GM18505 (cell line): ENCODE data around the gene ABCC1.

Experiments used
- ATAC-seq: cut with Tn5 transposase; IDR thresholded peaks from one replicate; pipeline ENCODE4 v1.9.1; 2021; ENCODE audit not compliant: unreplicated experiment
- POLR2A ChIP-seq: IDR thresholded peaks from 4 replicates; pipeline ENCODE4 v1.6.1; 2011; ENCODE audit warnings: borderline replicate concordance; ENCODE audit not compliant: insufficient read depth, insufficient read length; ENCODE audit errors: extremely low read depth

ABCC1 gene

DNA sequence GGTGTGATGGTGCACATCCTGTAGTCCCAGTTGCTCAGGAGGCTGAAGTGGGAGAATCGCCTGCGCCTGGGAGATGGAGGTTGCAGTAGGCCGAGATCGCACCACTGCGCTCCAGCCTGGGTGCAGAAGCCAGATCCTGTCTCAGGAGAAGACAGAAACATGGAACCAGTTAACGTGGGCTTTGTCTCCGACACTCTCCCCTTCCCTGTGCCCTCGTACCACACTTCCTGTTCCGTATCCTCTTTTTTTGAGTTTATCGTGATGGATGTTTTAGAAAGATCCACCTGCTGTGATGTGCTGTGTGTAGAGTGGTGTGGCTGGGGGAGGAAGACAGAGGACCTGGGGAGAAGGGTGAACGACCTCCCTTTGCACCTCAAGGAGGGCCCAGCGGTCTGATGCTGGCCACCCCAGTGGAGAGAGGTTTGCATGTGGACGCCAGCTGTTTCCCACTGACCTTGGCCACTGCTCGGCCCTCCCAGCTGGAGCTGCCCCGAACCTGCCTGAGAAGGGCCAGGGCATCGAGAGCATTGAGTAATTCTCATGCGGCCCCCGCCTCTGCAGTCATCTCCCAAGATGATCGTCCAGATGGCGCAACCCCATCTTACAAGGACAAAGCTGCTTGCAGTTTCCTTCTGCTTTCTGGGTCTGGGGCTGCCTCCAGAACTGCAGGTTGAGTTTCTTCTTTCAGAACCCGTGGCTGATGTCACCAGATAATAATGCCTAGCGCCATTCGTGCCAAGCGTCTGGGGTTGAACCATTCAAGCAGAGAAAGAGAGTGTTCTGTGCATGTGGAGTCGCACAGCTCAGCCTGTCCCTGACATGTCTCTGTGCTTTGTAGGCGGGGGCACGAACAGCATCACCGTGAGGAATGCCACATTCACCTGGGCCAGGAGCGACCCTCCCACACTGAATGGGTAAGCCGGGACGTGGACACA lies 126.3 kb downstream of the ABCC1 start:
- TF ChIP-seq POLR2A = no peak
- ATAC-seq = no peak

DNA sequence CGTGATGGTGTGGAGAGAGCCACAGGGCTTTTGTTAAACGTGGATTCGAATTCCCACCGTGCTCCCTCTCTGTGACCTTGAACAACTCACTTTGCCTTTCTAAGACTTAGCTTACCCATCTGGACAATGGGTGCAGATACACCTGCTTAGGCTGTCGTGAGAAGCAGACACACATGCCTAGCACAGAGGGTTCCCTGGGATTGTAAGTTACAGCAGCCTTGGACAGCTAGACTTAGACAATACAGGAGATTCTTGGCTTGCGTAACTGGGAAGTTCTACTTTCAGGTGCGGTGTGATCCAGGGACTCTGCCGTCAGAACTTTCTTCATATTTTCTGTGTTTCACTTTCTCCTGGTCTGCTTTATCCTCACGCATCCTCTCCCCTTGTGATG lies 127.0 kb downstream of the ABCC1 start:
- no peak for TF ChIP-seq POLR2A
- ATAC-seq = no peak

- no peak for TF ChIP-seq POLR2A
- ATAC-seq = no peak
Measured at GRCh38 chr16:16080465-16081065, 131.1 kb downstream of the ABCC1 start.

- no peak for ATAC-seq
- no peak for TF ChIP-seq POLR2A
Measured at GRCh38 chr16:16081141-16081540, 131.7 kb downstream of the ABCC1 start.

DNA sequence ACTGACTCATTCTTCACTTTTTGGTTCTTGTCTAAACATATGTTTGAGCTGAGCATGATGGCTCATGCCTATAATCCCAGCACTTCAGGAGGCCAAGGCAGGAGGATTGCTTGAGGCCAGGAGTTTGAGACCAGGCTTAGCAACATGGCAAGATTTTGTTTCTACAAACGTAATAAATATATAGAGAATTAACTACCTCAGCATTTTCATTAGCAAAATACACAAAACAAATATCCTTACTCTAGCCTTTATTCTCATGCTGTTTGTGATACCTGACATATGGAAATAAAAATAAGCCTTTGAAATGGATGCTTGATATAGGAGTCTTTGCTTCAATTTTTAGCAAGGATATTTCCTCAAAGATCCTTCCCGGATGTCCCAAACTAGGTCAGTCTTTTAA lies 132.8 kb downstream of the ABCC1 start:
- ATAC-seq = no peak
- TF ChIP-seq POLR2A = no peak

DNA sequence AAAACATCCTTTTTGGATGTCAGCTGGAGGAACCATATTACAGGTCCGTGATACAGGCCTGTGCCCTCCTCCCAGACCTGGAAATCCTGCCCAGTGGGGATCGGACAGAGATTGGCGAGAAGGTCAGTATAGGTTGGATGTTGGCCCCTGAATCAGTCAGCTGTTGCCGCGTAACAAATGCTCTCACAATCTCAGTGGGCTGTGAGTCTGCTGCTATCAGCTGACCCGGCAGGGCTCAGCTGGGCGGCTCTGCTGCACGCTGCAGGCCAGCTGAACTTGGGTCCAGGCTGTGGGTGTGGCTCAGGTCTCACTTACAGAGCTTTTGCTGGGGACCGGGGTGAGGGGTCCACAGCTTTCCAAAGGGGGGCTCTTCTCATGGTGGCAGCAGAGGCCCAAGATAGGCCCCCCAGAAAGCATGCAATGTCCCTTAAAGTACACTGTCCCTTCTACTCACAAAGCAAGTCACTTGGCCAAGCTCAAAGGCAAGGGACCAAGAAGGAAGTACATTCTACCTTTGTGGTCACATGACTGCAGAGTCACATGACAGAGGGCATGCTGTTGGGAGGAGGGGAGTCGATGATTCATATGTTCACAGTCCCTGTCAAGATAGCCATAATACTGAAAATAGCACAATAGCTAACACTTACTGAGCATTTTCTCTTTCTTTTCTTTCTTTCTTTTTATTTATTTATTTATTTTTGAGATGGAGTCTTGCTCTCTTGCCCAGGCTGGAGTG lies 134.2 kb downstream of the ABCC1 start:
- no peak for TF ChIP-seq POLR2A
- ATAC-seq = no peak

- no peak for TF ChIP-seq POLR2A
- ATAC-seq = no peak
Measured at GRCh38 chr16:16084874-16085273, 135.5 kb downstream of the ABCC1 start.

DNA sequence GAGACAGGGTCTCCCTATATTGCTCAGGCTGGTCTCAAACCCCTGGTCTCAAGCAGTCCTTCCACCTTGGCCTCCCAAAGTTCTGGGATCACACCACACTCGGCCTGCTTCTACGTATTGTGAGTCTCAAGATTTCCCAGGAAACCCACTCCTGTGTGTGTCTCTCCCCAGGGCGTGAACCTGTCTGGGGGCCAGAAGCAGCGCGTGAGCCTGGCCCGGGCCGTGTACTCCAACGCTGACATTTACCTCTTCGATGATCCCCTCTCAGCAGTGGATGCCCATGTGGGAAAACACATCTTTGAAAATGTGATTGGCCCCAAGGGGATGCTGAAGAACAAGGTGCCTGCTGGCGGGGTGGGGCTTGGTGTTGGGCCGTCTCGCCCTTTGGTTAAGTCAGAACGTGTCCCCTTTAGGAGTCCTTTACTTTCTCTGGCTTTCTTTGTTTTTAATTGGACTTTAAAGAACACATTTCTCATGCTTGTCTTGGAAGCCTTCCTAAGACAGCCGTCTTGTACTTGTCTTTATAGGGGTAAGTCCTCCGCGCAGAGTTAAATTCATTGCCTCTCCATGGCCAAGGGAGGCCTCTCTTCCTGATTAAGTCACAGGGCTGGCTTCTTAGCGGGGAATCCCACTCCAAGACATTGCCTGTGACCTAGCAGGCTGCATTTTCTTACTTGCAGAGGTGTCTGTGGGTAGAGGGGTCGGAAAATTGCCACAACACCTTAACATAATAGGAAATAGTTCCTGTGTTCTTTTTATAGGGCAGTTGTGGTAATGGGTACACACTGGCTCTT lies 137.4 kb downstream of the ABCC1 start:
- ATAC-seq = no peak
- TF ChIP-seq POLR2A = no peak

- no peak for TF ChIP-seq POLR2A
- ATAC-seq = no peak
Measured at GRCh38 chr16:16090238-16090637, 140.8 kb downstream of the ABCC1 start.

DNA sequence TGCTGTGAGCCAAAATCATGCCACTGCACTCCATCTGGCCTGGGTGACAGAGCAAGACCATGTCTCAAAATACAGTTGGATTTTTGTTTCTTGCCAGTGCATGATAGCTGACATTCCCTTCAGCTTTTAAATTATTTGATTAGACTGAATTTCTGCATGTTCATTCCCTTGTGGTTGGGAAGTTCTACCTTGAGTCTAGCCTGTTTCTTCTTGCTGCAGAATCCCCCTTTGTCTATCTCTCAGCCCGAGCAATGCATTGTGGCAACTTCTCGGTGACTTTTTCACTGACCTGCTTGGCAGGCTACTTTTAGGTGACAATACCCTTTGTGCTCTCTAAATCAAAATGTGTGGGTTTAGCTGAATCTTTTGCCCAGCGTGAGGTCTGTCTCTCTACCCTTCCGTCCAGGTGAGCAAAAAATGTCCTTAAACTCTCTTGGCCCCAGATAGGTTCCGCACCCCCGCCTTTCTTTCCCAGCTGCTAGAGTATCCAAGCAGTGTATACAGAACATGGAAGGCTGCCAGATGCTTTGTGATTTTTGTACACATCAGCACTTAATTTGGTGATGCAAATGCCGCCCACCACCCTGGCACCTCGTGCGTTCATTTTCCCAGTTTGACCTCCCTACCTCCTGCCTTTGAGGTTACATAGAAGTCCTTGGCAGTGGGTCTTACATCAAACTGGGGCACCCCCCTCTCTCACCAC lies 143.7 kb downstream of the ABCC1 start:
- TF ChIP-seq POLR2A = no peak
- no peak for ATAC-seq

- no peak for ATAC-seq
- TF ChIP-seq POLR2A = no peak
Measured at GRCh38 chr16:16093628-16094332, 144.4 kb downstream of the ABCC1 start.

GRCh38 chr16:16095646-16096045 lies 146.2 kb downstream of the ABCC1 start:
- TF ChIP-seq POLR2A = no peak
- ATAC-seq = no peak
